Measurements from ENCODE around the gene GSTM2.

DNA sequence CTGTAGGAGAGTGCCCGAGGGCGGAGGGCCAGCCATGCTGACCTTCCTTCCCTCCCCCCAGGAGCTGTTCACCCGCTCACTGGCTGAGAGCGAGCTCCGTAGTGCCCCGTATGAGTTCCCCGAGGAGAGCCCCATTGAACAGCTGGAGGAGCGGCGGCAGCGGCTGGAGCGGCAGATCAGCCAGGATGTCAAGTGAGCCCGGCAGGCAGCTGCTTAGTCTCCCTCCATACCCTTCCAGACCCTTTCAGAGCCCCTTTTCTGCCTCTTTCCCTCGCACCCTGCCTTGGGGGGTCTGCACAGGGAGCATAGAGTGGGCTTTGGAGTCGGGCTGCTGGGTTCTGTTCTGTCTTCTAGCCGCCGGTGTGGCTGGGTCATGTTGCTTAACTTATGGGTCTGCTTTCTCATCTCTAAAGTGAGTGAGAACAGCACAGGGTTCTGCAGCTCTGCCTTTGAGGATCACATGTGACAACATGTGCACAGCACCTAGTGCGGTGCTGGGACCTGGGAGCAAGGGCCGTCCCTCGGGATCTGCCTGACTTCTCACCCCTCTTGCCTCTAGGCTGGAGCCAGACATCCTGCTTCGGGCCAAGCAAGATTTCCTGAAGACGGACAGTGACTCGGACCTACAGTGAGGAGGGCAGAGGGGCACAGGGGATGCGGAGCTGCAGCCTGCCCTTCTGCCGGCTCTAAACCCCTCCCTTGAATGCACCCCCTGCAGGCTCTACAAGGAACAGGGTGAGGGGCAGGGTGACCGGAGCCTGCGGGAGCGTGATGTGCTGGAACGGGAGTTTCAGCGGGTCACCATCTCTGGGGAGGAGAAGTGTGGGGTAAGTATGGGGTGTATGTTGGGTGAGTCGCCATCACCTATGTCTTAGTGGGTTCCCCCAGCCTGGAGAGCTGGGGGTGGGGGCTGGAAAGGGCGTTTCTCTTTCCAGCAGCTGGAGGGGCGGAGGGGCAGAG lies 42.0 kb upstream of the GSTM2 start:
- TF ChIP-seq, protein P1, sequence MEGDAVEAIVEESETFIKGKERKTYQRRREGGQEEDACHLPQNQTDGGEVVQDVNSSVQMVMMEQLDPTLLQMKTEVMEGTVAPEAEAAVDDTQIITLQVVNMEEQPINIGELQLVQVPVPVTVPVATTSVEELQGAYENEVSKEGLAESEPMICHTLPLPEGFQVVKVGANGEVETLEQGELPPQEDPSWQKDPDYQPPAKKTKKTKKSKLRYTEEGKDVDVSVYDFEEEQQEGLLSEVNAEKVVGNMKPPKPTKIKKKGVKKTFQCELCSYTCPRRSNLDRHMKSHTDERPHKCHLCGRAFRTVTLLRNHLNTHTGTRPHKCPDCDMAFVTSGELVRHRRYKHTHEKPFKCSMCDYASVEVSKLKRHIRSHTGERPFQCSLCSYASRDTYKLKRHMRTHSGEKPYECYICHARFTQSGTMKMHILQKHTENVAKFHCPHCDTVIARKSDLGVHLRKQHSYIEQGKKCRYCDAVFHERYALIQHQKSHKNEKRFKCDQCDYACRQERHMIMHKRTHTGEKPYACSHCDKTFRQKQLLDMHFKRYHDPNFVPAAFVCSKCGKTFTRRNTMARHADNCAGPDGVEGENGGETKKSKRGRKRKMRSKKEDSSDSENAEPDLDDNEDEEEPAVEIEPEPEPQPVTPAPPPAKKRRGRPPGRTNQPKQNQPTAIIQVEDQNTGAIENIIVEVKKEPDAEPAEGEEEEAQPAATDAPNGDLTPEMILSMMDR (IDR thresholded peaks at IDR 0.05 in 2 of 3, conservative IDR thresholded peaks at IDR 0.05 in 1 of 3; ENCODE audit: borderline replicate concordance in 1 of 3, insufficient read depth in 1 of 3, low read depth in 2 of 3, low read length in 2 of 3): no peak
- TF ChIP-seq POLR2A (IDR thresholded peaks at IDR 0.05; ENCODE audit: borderline replicate concordance, extremely low read depth, insufficient read depth, insufficient read length) (no peak), RAD21 (IDR thresholded peaks at IDR 0.05; ENCODE audit: low read depth) (no peak), POLR2AphosphoS5 (IDR thresholded peaks at IDR 0.05; ENCODE audit: low read depth, low read length) (no peak), EZH2phosphoT487 (IDR thresholded peaks at IDR 0.05; ENCODE audit: borderline replicate concordance) (no peak), EZH2 (IDR thresholded peaks at IDR 0.05) (no peak), SIN3A (IDR thresholded peaks at IDR 0.05; ENCODE audit: low read depth) (no peak), CEBPB (IDR thresholded peaks at IDR 0.05; ENCODE audit: low read depth) (no peak), ZNF274 (IDR thresholded peaks at IDR 0.05; ENCODE audit: low read depth, low read length) (no peak), TCF7L2 (IDR thresholded peaks at IDR 0.05; ENCODE audit: borderline replicate concordance, extremely low read depth, insufficient read depth, insufficient read length) (no peak)
- TF ChIP-seq, protein P2, sequence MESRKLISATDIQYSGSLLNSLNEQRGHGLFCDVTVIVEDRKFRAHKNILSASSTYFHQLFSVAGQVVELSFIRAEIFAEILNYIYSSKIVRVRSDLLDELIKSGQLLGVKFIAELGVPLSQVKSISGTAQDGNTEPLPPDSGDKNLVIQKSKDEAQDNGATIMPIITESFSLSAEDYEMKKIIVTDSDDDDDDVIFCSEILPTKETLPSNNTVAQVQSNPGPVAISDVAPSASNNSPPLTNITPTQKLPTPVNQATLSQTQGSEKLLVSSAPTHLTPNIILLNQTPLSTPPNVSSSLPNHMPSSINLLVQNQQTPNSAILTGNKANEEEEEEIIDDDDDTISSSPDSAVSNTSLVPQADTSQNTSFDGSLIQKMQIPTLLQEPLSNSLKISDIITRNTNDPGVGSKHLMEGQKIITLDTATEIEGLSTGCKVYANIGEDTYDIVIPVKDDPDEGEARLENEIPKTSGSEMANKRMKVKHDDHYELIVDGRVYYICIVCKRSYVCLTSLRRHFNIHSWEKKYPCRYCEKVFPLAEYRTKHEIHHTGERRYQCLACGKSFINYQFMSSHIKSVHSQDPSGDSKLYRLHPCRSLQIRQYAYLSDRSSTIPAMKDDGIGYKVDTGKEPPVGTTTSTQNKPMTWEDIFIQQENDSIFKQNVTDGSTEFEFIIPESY (IDR thresholded peaks at IDR 0.05; ENCODE audit: extremely low read depth, insufficient replicate concordance, low read length): no peak
- TF ChIP-seq, protein P3, sequence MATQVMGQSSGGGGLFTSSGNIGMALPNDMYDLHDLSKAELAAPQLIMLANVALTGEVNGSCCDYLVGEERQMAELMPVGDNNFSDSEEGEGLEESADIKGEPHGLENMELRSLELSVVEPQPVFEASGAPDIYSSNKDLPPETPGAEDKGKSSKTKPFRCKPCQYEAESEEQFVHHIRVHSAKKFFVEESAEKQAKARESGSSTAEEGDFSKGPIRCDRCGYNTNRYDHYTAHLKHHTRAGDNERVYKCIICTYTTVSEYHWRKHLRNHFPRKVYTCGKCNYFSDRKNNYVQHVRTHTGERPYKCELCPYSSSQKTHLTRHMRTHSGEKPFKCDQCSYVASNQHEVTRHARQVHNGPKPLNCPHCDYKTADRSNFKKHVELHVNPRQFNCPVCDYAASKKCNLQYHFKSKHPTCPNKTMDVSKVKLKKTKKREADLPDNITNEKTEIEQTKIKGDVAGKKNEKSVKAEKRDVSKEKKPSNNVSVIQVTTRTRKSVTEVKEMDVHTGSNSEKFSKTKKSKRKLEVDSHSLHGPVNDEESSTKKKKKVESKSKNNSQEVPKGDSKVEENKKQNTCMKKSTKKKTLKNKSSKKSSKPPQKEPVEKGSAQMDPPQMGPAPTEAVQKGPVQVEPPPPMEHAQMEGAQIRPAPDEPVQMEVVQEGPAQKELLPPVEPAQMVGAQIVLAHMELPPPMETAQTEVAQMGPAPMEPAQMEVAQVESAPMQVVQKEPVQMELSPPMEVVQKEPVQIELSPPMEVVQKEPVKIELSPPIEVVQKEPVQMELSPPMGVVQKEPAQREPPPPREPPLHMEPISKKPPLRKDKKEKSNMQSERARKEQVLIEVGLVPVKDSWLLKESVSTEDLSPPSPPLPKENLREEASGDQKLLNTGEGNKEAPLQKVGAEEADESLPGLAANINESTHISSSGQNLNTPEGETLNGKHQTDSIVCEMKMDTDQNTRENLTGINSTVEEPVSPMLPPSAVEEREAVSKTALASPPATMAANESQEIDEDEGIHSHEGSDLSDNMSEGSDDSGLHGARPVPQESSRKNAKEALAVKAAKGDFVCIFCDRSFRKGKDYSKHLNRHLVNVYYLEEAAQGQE (IDR thresholded peaks at IDR 0.05; ENCODE audit: low read depth): no peak
- TF ChIP-seq, protein P4, sequence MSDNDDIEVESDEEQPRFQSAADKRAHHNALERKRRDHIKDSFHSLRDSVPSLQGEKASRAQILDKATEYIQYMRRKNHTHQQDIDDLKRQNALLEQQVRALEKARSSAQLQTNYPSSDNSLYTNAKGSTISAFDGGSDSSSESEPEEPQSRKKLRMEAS (IDR thresholded peaks at IDR 0.05): no peak
